Activated naive CD8-positive, alpha-beta T cell (primary cell): ENCODE data around the gene AMZ2.

ENCODE experiments used
- H3K27ac Mint-ChIP-seq: one replicate; pipeline ENCODE4 v1.8.0; 2021; ENCODE audit warnings: mixed read lengths
- H3K27me3 Mint-ChIP-seq: one replicate; pipeline ENCODE4 v1.8.0; 2021; ENCODE audit warnings: mixed read lengths
- H3K36me3 Mint-ChIP-seq: one replicate; pipeline ENCODE4 v1.8.0; 2021; ENCODE audit warnings: mixed read lengths
- H3K4me1 Mint-ChIP-seq: one replicate; pipeline ENCODE4 v1.8.0; 2021; ENCODE audit warnings: low read depth, mixed read lengths
- H3K4me3 Mint-ChIP-seq: one replicate; pipeline ENCODE4 v1.8.0; 2021; ENCODE audit warnings: mild to moderate bottlenecking, mixed read lengths
- H3K9me3 Mint-ChIP-seq: one replicate; pipeline ENCODE4 v1.8.0; 2021; ENCODE audit warnings: low read depth, mixed read lengths

The AMZ2 gene

DNA sequence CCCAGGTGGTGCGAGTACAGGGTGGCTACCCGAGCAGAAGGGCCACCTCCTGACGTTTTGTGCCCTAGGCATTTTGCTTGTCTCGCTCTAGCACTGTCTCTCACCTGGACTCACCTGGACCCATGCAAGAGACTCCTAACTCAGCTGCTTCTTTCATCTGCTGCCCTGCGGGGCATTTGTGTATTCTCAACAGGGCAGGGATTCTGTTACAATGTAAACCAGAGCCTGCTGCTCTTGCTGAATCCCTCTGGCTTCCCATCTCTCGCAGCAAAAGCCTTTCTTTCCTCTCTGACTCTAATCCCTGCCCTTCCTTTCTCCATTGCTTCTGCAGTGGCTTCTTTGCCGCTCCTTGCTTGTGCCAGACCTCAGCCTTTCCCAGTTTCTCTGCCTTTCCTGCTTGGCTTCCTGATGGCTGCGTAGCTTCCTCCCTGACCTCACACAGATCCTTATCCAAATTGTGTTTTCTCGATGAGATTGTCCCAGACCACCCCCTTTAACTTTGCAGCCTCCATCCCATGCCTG lies 53.7 kb downstream of the AMZ2 start:
- no peaks in the 10 kb centered on the region for H3K9me3 Mint-ChIP-seq
- H3K4me1 Mint-ChIP-seq = peaks cover 38% of the 10 kb centered on the region
- no peak overlapping the region for H3K4me3 Mint-ChIP-seq
- no peak overlapping the region for H3K27ac Mint-ChIP-seq
- H3K27me3 Mint-ChIP-seq = no peaks in the 10 kb centered on the region
- peaks cover 2% of the 10 kb centered on the region for H3K36me3 Mint-ChIP-seq

GRCh38 chr17:68302066-68302564 lies 54.3 kb downstream of the AMZ2 start:
- Mint-ChIP-seq H3K9me3 (no peaks in the 10 kb centered on the region), H3K4me3 (no peak overlapping the region), H3K27me3 (no peaks in the 10 kb centered on the region), H3K27ac (no peak overlapping the region), H3K36me3 (peaks cover 4% of the 10 kb centered on the region), H3K4me1 (peaks cover 34% of the 10 kb centered on the region)

DNA sequence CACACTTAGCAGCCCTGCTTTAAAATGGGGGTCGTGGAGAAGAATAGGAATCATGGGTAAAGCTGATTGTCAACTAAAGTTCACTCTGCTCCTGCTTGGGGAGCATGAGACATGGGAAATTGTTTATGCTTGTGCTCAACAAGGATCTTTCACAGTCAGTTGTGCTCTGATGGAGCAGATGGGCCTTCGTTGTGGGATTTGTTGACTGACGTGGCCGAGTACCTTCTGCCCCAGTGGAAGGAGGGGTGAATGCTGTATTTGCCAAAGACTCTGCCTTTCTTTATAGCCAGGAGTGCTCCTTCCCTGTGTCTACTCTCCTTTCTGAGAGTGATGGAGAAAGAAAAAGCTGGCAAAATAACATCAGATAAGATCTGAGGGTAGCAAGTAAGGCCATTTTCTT lies 54.8 kb downstream of the AMZ2 start:
- H3K27me3 Mint-ChIP-seq = no peaks in the 10 kb centered on the region
- H3K36me3 Mint-ChIP-seq = peaks cover 4% of the 10 kb centered on the region
- peaks cover 35% of the 10 kb centered on the region for H3K4me1 Mint-ChIP-seq
- H3K27ac Mint-ChIP-seq = no peak overlapping the region
- H3K9me3 Mint-ChIP-seq = no peaks in the 10 kb centered on the region
- H3K4me3 Mint-ChIP-seq = no peak overlapping the region

DNA sequence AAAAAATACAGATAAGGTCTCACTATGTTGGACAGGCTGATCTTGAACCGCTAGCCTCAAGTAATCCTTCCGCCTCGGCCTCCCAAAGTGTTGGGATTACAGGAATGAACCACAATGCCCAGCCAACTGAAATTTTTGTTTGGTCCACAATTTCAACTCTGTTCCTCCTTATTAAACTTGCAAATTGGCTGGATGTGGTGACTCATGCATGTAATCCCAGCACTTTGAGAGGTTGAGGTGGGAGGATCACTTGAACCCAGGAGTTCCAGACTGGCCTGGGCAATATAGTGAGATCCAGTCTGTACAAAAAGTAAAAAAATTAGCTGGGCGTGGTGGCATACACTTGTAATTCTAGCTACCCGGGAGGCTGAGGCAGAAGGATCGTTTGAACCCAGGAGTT lies 56.9 kb downstream of the AMZ2 start:
- H3K36me3 Mint-ChIP-seq = peaks cover 4% of the 10 kb centered on the region
- H3K27ac Mint-ChIP-seq = no peak overlapping the region
- H3K4me1 Mint-ChIP-seq = peaks cover 26% of the 10 kb centered on the region
- no peaks in the 10 kb centered on the region for H3K9me3 Mint-ChIP-seq
- no peak overlapping the region for H3K4me3 Mint-ChIP-seq
- H3K27me3 Mint-ChIP-seq = no peaks in the 10 kb centered on the region

- Mint-ChIP-seq H3K27ac (no peak overlapping the region), H3K4me3 (no peak overlapping the region), H3K36me3 (peaks cover 4% of the 10 kb centered on the region), H3K4me1 (peaks cover 30% of the 10 kb centered on the region), H3K27me3 (no peaks in the 10 kb centered on the region), H3K9me3 (no peaks in the 10 kb centered on the region)
These were observed 57.3 kb downstream of the AMZ2 start for GRCh38 chr17:68305142-68305541.
